Measurements from ENCODE around the gene CCDC85C.

The CCDC85C gene

GRCh38 chr14:99636487-99636886 is 32.5 kb upstream of the CCDC85C start:
- TF ChIP-seq CTCF (IDR thresholded peaks at IDR 0.05; ENCODE audit: insufficient read depth, low read depth, low read length, missing control alignments) = no peak
- DNase-seq (ENCODE audit: low read depth) = no peak
- H3K4me3 ChIP-seq (ENCODE audit: low read depth, low read length) = no peak overlapping the region

GRCh38 chr14:99635116-99635515 is 31.1 kb upstream of the CCDC85C start:
- no peak for TF ChIP-seq CTCF (IDR thresholded peaks at IDR 0.05; ENCODE audit: insufficient read depth, low read depth, low read length, missing control alignments)
- DNase-seq (ENCODE audit: low read depth) = no peak
- H3K4me3 ChIP-seq (ENCODE audit: low read depth, low read length) = no peak overlapping the region

- H3K4me3 ChIP-seq (ENCODE audit: low read depth, low read length) = no peak overlapping the region
- no peak for TF ChIP-seq CTCF (IDR thresholded peaks at IDR 0.05; ENCODE audit: insufficient read depth, low read depth, low read length, missing control alignments)
- no peak for DNase-seq (ENCODE audit: low read depth)
These were observed 30.4 kb upstream of the CCDC85C start for GRCh38 chr14:99634443-99634842.

- H3K4me3 ChIP-seq (ENCODE audit: low read depth, low read length) = no peak overlapping the region
- TF ChIP-seq CTCF (IDR thresholded peaks at IDR 0.05; ENCODE audit: insufficient read depth, low read depth, low read length, missing control alignments) = no peak
- DNase-seq (ENCODE audit: low read depth) = no peak
These were observed 29.9 kb upstream of the CCDC85C start for GRCh38 chr14:99633918-99634317.

GRCh38 chr14:99633141-99633540 is 29.1 kb upstream of the CCDC85C start:
- H3K4me3 ChIP-seq (ENCODE audit: low read depth, low read length) = no peak overlapping the region
- no peak for TF ChIP-seq CTCF (IDR thresholded peaks at IDR 0.05; ENCODE audit: insufficient read depth, low read depth, low read length, missing control alignments)
- no peak for DNase-seq (ENCODE audit: low read depth)

GRCh38 chr14:99632410-99633035 is 28.5 kb upstream of the CCDC85C start:
- no peak for DNase-seq (ENCODE audit: low read depth)
- no peak overlapping the region for H3K4me3 ChIP-seq (ENCODE audit: low read depth, low read length)
- TF ChIP-seq CTCF (IDR thresholded peaks at IDR 0.05; ENCODE audit: insufficient read depth, low read depth, low read length, missing control alignments) = no peak

GRCh38 chr14:99630202-99630601 is 26.2 kb upstream of the CCDC85C start:
- H3K4me3 ChIP-seq (ENCODE audit: low read depth, low read length) = no peak overlapping the region
- DNase-seq (ENCODE audit: low read depth) = no peak
- no peak for TF ChIP-seq CTCF (IDR thresholded peaks at IDR 0.05; ENCODE audit: insufficient read depth, low read depth, low read length, missing control alignments)

Data from GM12865 (cell line).